ENCODE measurements around the gene RFC3.

The RFC3 gene

GRCh38 chr13:33838647-33839046 is 20.7 kb downstream of the RFC3 start:
- TF ChIP-seq, protein P1, sequence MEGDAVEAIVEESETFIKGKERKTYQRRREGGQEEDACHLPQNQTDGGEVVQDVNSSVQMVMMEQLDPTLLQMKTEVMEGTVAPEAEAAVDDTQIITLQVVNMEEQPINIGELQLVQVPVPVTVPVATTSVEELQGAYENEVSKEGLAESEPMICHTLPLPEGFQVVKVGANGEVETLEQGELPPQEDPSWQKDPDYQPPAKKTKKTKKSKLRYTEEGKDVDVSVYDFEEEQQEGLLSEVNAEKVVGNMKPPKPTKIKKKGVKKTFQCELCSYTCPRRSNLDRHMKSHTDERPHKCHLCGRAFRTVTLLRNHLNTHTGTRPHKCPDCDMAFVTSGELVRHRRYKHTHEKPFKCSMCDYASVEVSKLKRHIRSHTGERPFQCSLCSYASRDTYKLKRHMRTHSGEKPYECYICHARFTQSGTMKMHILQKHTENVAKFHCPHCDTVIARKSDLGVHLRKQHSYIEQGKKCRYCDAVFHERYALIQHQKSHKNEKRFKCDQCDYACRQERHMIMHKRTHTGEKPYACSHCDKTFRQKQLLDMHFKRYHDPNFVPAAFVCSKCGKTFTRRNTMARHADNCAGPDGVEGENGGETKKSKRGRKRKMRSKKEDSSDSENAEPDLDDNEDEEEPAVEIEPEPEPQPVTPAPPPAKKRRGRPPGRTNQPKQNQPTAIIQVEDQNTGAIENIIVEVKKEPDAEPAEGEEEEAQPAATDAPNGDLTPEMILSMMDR (conservative IDR thresholded peaks at IDR 0.05; ENCODE audit: low read depth, low read length) = no peak
- no peak overlapping the region for H3K4me3 ChIP-seq (ENCODE audit: low read length)
- no peak for DNase-seq (ENCODE audit: low read depth)

- H3K4me3 ChIP-seq (ENCODE audit: low read length) = no peak overlapping the region
- TF ChIP-seq, protein P1 (conservative IDR thresholded peaks at IDR 0.05; ENCODE audit: low read depth, low read length) = no peak
- DNase-seq (ENCODE audit: low read depth) = no peak
Measured at GRCh38 chr13:33840402-33840801, 22.5 kb downstream of the RFC3 start.

DNA sequence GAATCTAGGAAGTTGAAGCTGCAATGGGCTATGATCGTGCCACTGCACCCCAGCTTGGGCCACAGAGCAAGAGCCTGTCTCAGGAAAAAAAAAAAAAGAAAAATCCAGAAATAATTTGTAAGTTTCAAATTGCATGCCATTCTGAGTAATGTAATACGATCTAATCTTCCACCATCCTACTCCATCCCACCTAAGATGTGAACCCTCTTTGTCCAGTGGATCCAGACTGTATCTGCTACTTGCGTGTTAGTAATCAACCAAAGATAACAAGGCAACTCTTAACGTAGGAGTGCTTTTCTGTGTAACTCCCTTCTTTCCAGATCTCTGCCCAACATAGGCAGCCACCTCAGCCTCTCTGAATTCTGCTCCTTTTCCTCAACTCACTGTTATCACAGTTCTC is 24.3 kb downstream of the RFC3 start:
- no peak for DNase-seq (ENCODE audit: low read depth)
- TF ChIP-seq, protein P1 (conservative IDR thresholded peaks at IDR 0.05; ENCODE audit: low read depth, low read length) = no peak
- no peak overlapping the region for H3K4me3 ChIP-seq (ENCODE audit: low read length)

GRCh38 chr13:33842986-33843385 is 25.0 kb downstream of the RFC3 start:
- no peak for DNase-seq (ENCODE audit: low read depth)
- H3K4me3 ChIP-seq (ENCODE audit: low read length) = no peak overlapping the region
- TF ChIP-seq, protein P1 (conservative IDR thresholded peaks at IDR 0.05; ENCODE audit: low read depth, low read length) = no peak

DNA sequence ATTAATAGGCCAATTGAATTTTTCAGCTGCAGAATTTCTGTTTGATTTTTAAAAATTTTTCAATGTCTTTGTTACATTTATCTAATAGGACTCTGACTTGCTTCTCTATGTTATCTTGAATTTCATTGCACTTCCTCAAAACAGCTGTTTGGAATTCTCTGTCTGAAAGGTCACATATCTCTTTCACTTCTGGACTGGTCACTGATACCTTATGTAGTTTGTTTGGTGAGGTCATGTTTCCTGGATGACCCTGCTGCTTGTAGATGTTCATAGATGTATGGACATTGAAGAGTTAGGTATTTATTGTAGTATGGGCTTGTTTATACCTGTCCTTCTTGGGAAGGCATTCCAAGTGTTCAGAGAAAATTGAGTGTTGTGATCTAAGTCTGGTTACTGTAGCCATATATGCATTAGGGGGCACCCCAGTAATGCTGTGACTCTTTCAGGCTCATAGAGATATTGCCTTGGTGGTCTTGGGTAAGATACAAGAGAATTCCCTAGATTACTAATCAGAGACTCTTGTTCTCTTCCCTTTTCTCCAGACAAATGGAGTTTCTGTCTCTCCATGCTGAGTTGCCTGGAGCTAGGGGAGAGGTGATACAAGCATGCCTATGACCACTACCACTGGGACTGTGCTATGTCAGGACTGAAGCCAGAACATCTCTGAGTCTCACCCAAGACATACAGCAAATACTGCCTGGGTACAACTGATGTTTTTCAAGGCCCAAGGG is 27.8 kb downstream of the RFC3 start:
- DNase-seq (ENCODE audit: low read depth) = no peak
- H3K4me3 ChIP-seq (ENCODE audit: low read length) = no peak overlapping the region
- TF ChIP-seq, protein P1 (conservative IDR thresholded peaks at IDR 0.05; ENCODE audit: low read depth, low read length) = no peak

DNA sequence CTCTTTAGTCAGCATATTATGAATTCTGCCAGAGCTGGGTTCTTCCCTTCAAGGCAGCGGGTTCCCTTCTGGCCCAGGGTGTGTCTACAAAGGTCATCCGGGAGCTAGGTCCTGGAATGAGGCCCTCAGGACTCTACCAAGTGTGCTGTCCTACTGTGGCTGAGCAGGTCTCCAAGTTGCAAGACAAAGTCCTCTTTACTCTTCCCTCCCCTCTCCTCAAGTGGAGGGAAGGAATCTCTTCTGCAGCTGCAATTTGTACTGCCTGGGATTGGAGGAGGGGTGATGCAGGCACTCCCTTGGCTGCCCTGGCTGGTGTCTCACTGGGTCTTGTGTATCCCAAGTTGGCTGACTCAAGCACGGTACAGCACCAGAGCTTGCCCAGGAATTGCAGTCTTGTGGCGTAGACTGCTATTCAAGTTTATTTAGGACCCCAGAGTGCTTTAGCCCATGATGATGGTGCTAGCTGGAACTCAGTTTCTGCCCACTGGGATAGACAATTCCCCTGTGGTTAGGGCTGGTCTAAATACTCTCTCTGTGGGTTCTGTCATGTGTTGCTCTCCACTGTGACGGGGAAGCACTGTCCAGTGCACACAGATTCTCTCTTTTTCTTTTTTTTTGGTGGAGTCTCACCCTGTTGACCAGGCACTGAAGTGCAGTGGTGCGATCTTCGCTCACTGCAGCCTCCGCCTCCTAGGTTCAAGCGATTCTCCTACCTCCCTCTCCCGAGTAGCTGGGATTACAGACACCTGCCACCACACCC is 28.5 kb downstream of the RFC3 start:
- H3K4me3 ChIP-seq (ENCODE audit: low read length) = no peak overlapping the region
- TF ChIP-seq, protein P1 (conservative IDR thresholded peaks at IDR 0.05; ENCODE audit: low read depth, low read length) = no peak
- no peak for DNase-seq (ENCODE audit: low read depth)

DNA sequence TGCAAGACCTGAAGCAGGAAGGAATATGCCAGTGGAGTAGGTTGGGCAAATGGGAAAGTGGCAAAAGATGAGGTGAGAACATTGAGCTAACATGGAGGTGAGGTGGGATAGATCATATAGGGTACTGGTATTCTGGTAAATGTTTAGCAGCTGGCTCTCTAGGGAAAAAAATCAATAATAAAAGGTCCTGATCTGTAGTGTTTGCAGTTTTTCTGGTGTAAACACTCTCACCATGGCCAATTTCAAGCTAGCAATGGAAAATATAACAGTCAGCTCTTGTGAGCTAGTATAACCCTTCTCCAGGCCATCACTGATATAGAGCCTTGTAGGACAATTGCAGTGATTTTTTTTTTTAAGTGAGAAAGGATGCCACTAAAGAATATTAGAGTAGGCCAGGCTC is 31.3 kb downstream of the RFC3 start:
- TF ChIP-seq, protein P1 (conservative IDR thresholded peaks at IDR 0.05; ENCODE audit: low read depth, low read length) = no peak
- DNase-seq (ENCODE audit: low read depth) = no peak
- no peak overlapping the region for H3K4me3 ChIP-seq (ENCODE audit: low read length)

All from retinal pigment epithelial cell (primary cell).